ENCODE results near the gene TANGO2. TPM values are rescaled to one million over a fixed set of nuclear protein-coding genes. Genes with fewer than 3 reads are reported as not detected.
A peak's percentile ranks its signal among the peaks of the same experiment; 100 is the strongest.

The TANGO2 gene
- total RNA-seq, 1 experiment from 2014 or later: 14.6 TPM

DNA sequence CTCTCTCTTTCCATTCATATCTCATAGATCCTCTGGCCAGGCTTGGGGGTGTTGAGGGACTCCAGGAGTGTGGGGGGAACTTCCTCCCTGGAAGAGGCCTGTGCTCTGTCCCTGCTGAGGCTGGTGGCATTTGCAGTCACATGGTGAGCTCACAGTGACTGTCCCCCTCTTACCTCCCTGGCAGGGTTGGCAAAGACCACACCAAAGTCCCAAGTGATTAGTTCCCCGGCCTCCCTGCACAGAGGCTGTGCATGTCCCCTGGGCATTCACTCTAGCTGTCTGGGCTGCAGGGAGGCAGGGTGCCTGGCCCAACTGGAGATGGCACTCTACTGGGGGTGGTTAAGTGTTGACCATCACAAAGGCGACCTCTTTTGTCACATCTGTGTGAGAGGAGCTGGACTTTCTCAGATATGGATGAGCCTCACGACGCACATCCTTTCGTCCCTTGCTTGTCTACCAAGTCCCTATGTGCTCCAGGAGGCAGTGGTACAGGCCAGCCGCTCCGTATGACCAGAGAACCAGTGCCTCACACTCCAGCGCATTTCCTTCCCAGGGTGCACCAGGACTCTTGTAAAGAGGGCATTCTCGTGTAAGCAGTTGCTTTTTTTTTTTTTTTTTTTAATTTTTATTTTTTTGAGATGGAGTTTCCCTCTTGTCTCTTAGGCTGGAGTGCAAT, 8.8 kb downstream of the TANGO2 start:
- H3K27ac Mint-ChIP-seq: peak overlapping the region; percentile 77 to 89 (median 79); a peak in 4 of 7 replicates
- Histone ChIP-seq H3K23me2 (ENCODE audit: insufficient read length, low read depth, low read length, poor library complexity, severe bottlenecking) (no peaks in the 10 kb centered on the region), H3K27me3 (ENCODE audit: insufficient read depth, low read length) (no peaks in the 10 kb centered on the region), H4K8ac (replicated peaks; ENCODE audit: insufficient read length, low read depth, low read length) (no peak overlapping the region), H2AK5ac (ENCODE audit: insufficient read length, low read length) (no peak overlapping the region), H3K4me1 (ENCODE audit: insufficient read depth, low read length) (no peaks in the 10 kb centered on the region), H3K23ac (ENCODE audit: insufficient read length, low read depth, low read length) (no peak overlapping the region), H3K4me2 (ENCODE audit: insufficient read depth, insufficient read length, low read length) (no peak overlapping the region), H2BK20ac (ENCODE audit: low read depth, low read length, poor library complexity, severe bottlenecking) (no peak overlapping the region), H2BK12ac (ENCODE audit: insufficient read length, low read depth, low read length) (no peak overlapping the region), H2BK5ac (ENCODE audit: insufficient read length, low read length) (no peak overlapping the region), H4K20me1 (ENCODE audit: control insufficient read depth, insufficient read depth, insufficient read length) (no peaks in the 10 kb centered on the region), H3K56ac (ENCODE audit: insufficient read length, low read depth, low read length) (no peak overlapping the region), H3K79me1 (ENCODE audit: insufficient read depth, low read depth, low read length, poor library complexity, severe bottlenecking) (no peaks in the 10 kb centered on the region), H3K9me3 (ENCODE audit: control insufficient read depth, low read depth, low read length) (no peaks in the 10 kb centered on the region), H4K91ac (ENCODE audit: insufficient read length, low read depth, low read length) (no peak overlapping the region), H3K9ac (ENCODE audit: extremely low read depth, insufficient read length, low read length) (no peak overlapping the region), H2BK15ac (ENCODE audit: low read depth, low read length) (no peak overlapping the region), H3K4ac (ENCODE audit: low read depth, low read length) (no peak overlapping the region), H3T11ph (ENCODE audit: low read length) (no peak overlapping the region), H3K14ac (ENCODE audit: insufficient read depth, low read length) (no peak overlapping the region), H2BK120ac (ENCODE audit: low read depth, low read length, poor library complexity, severe bottlenecking) (no peak overlapping the region), H4K5ac (ENCODE audit: insufficient read length, low read depth, low read length) (no peak overlapping the region), H2AFZ (ENCODE audit: low read length) (no peak overlapping the region), H3K27ac (ENCODE audit: insufficient read length, low read depth, low read length) (no peak overlapping the region), H3K79me2 (ENCODE audit: insufficient read depth, low read length) (no peaks in the 10 kb centered on the region), H3K18ac (ENCODE audit: insufficient read length, low read depth, low read length) (no peak overlapping the region)
- no peak for DNase-seq
- H3K4me3 Mint-ChIP-seq: no peak overlapping the region
- TF ChIP-seq CTCF (conservative IDR thresholded peaks at IDR 0.05): no peak
- H3K36me3 Mint-ChIP-seq (ENCODE audit: insufficient read depth in 1 of 3, low read depth in 3 of 3): no peaks in the 10 kb centered on the region; a peak in 2 of 7 replicates
- no CpG with 5 or more reads among the region's 9 CpGs for WGBS (ENCODE audit: extremely low coverage, insufficient read length, low lambda C conversion rate)
- no peaks in the 10 kb centered on the region; the same call in 1 of the 2 replicates for H3K27me3 Mint-ChIP-seq (ENCODE audit: low read depth)
- H3K9me3 Mint-ChIP-seq: no peaks in the 10 kb centered on the region
- H3K4me1 Mint-ChIP-seq: peaks cover 0 to 4% of the 10 kb centered on the region in 2 experiments; a peak in 1 of 4 replicates
